ENCODE data around the gene VWF.

GRCh38 chr12:5944053-5944452, 180.4 kb downstream of the VWF start:
- TF ChIP-seq MXI1 (IDR thresholded peaks at IDR 0.05; ENCODE audit: borderline replicate concordance, low read depth, low read length) (no peak), CTCF (conservative IDR thresholded peaks at IDR 0.05; ENCODE audit: low read depth, low read length) (no peak), RAD21 (IDR thresholded peaks at IDR 0.05; ENCODE audit: low read length) (no peak), SMC3 (IDR thresholded peaks at IDR 0.05; ENCODE audit: low read depth, low read length) (no peak), CEBPB (IDR thresholded peaks at IDR 0.05; ENCODE audit: low read depth, low read length) (no peak), POLR2A (IDR thresholded peaks at IDR 0.05; ENCODE audit: low read depth, low read length) (no peak), FOS (IDR thresholded peaks at IDR 0.05; ENCODE audit: low read depth, low read length) (no peak)

Data from IMR-90 (cell line).